Measurements from ENCODE around the gene LRRIQ4. TPM values are rescaled to one million over a fixed set of nuclear protein-coding genes. Genes with fewer than 3 reads are reported as not detected.

The LRRIQ4 gene
- total RNA-seq, 2 donors from 2014 or later, result 0.43 TPM; not detected in 1

DNA sequence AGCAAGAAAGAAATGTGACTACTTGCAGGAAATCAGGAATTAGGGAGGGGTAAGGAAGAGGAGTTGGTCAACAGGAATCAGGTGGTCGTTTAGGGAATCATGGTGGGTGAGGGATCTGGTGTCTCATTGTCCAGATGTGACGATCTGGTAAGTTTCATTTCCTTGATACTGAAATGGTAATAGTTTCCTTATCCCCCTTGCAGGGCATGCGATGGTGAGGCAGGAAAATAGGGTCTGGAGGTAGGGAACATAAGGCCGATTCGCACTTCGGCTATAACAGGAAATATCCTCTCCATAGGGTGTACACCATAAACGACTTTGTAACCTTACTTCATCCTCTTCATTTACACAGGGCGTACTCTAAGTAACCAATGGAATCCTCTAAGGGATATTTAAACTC is 608 bp downstream of the LRRIQ4 start:
- peaks cover 0 to 10% of the 10 kb centered on the region in 2 donors for H3K9me3 ChIP-seq
- H3K36me3 ChIP-seq, result no peaks in the 10 kb centered on the region
- peaks cover 0 to 15% of the 10 kb centered on the region in 2 donors for H3K4me1 ChIP-seq
- TF ChIP-seq, protein P1, sequence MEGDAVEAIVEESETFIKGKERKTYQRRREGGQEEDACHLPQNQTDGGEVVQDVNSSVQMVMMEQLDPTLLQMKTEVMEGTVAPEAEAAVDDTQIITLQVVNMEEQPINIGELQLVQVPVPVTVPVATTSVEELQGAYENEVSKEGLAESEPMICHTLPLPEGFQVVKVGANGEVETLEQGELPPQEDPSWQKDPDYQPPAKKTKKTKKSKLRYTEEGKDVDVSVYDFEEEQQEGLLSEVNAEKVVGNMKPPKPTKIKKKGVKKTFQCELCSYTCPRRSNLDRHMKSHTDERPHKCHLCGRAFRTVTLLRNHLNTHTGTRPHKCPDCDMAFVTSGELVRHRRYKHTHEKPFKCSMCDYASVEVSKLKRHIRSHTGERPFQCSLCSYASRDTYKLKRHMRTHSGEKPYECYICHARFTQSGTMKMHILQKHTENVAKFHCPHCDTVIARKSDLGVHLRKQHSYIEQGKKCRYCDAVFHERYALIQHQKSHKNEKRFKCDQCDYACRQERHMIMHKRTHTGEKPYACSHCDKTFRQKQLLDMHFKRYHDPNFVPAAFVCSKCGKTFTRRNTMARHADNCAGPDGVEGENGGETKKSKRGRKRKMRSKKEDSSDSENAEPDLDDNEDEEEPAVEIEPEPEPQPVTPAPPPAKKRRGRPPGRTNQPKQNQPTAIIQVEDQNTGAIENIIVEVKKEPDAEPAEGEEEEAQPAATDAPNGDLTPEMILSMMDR (IDR thresholded peaks at IDR 0.05), result no peak
- peak overlapping the region; percentile 55 to 69 for H3K4me3 ChIP-seq
- DNase-seq (ENCODE audit: low spot score), result no peak
- H3K27me3 ChIP-seq, result no peaks in the 10 kb centered on the region
- no peak overlapping the region for H3K27ac ChIP-seq

DNA sequence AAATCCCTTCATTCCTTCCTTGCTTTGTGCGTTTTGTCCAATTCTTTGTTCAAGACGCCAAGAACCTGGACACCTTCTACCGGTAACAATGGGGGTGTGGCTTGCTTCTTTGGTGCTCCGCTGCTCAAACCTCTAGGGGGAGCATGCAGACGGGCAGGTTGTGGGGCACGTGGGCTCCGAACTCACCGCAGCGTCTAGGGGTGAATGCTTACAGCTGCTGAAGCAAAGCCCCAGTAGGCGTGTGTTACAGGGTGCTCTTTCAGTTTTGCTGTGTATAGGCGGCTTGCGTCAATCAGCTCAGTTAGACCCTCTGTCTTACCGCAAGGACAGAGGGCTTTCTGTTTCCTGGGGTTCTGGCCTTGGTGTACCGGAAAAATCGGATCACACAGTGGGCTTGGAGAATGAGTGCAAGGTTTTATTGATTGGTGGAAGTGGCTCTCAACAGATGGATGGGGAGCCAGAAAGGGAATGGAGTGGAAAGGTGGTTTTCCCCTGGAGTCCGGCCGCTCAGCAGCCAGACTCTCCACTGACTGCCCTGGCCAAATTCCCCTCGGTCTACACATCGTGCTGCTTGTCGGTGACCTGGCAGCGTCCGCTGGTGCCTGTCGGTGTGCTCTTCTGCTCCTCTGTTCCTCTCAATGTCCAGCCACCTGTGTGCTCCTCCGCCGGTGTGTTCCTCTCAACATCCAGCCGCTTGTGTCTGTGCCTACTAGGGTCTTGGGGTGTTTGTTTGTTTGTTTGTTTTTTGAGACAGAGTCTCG is 1.3 kb downstream of the LRRIQ4 start:
- Histone ChIP-seq H3K9me3 (peaks cover 0 to 10% of the 10 kb centered on the region in 2 donors), H3K36me3 (no peaks in the 10 kb centered on the region), H3K4me3 (peak overlapping the region; percentile 7 to 69), H3K27ac (no peak overlapping the region), H3K27me3 (no peaks in the 10 kb centered on the region), H3K4me1 (peaks cover 0 to 15% of the 10 kb centered on the region in 2 donors)
- TF ChIP-seq, protein P1 (IDR thresholded peaks at IDR 0.05), result no peak
- DNase-seq (ENCODE audit: low spot score), result no peak

DNA sequence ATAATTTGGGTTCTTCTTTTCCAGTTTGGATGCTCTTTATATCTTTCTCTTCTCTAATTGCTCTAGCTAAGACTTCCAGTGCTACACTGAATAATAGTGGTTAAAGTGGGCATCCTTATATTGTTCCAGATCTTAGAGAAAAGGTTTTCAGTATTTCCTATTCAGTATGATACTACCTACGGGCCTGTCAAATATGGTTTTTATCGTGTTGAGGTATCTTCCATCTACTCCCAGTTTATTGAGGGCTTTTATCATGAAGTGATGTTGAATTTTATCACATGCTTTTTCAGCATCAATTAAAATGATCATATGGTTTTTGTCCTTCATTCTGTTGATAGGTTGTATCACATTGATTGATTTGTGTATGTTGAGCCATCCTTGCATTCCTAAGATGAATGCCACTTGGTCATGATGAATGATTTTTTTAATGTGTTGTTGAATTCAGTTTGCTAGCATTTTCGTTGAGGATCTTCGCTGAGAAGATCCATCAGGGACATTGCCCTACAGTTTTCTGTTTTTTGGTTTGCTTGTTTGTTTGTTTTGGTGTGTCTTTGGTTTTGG is 3.0 kb downstream of the LRRIQ4 start:
- H3K4me1 ChIP-seq, result peaks cover 0 to 15% of the 10 kb centered on the region in 2 donors
- H3K36me3 ChIP-seq, result no peaks in the 10 kb centered on the region
- H3K27me3 ChIP-seq, result no peaks in the 10 kb centered on the region
- TF ChIP-seq, protein P1 (IDR thresholded peaks at IDR 0.05), result no peak
- no peak overlapping the region for H3K4me3 ChIP-seq
- no peak overlapping the region for H3K27ac ChIP-seq
- no peak for DNase-seq (ENCODE audit: low spot score)
- peaks cover 0 to 10% of the 10 kb centered on the region in 2 donors for H3K9me3 ChIP-seq

DNA sequence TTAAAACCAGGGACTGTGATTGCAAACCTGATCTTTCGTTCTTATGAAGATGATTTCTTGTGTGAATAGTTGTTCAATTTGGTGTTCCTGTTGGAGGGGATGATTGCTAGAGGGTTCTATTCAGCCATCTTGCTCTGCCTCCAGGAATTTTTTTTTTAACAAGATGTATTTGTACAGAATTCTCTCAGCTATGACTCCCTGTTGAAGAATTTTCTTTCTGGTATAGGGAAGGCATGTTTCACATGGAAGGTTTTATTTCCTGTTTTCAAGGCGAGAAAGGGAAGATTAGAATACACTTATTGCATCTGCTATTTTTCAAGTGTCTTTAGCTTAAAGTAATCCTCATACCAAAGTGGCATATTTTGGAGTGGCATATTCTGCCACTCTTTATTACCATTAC is 5.6 kb downstream of the LRRIQ4 start:
- Histone ChIP-seq H3K4me3 (no peak overlapping the region), H3K9me3 (peaks cover 0 to 10% of the 10 kb centered on the region in 2 donors), H3K4me1 (peaks cover 0 to 5% of the 10 kb centered on the region in 2 donors), H3K36me3 (no peaks in the 10 kb centered on the region), H3K27me3 (no peaks in the 10 kb centered on the region), H3K27ac (no peak overlapping the region)
- DNase-seq (ENCODE audit: low spot score), result no peak
- TF ChIP-seq, protein P1 (IDR thresholded peaks at IDR 0.05), result no peak

DNA sequence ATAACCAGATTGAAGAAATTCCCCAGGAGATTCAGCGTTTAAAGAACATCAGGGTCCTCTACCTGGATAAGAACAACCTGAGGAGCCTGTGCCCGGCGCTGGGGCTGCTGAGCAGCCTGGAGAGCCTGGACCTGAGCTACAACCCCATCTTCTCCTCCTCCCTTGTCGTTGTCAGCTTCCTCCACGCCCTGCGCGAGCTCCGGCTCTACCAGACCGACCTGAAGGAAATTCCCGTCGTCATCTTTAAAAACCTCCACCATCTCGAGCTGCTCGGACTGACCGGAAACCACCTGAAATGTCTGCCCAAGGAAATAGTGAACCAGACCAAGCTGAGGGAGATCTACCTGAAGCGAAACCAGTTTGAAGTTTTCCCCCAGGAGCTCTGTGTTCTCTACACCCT is 9.4 kb downstream of the LRRIQ4 start:
- Histone ChIP-seq H3K36me3 (no peaks in the 10 kb centered on the region), H3K27me3 (no peaks in the 10 kb centered on the region), H3K4me1 (no peaks in the 10 kb centered on the region), H3K27ac (no peak overlapping the region), H3K4me3 (no peak overlapping the region), H3K9me3 (no peaks in the 10 kb centered on the region)
- DNase-seq (ENCODE audit: low spot score), result no peak
- TF ChIP-seq, protein P1 (IDR thresholded peaks at IDR 0.05), result no peak

All from right atrium auricular region (tissue), 2 donors.